Measurements from ENCODE around the gene TMEM106C. TPM values are rescaled to one million over a fixed set of nuclear protein-coding genes. Genes with fewer than 3 reads are reported as not detected.

Gene TMEM106C
- total RNA-seq, 4 donors from 2014 or later, result 24.1 to 92.7 (median 63.5) TPM

DNA sequence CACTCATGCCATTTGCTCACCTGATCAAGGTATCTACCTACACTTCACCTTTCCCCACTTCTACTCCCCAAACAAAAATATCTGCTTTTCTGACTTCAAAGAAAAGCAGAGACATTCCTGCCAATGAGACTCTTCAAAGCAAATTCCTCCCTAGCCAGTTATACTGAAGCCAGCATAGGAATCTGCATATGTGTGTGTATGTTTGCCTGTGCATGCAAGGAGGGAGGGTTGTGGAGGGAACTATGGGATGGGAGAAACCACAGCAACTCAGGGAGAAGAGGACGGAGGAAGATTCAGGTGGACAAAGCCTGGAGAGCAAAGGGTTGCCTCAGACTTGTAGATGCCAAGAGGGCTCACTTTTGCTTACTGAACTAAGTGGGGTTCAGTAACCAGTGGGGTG is 32.2 kb upstream of the TMEM106C start:
- TF ChIP-seq CTCF (IDR thresholded peaks at IDR 0.05), result no peak
- intact Hi-C loops (cut with DNase I), result no loop called here
- Histone ChIP-seq H3K27me3 (peaks cover 0 to 3% (median 0%) of the 10 kb centered on the region in 4 donors), H3K27ac (no peak overlapping the region), H3K4me1 (no peaks in the 10 kb centered on the region), H3K4me3 (no peak overlapping the region), H3K9me3 (no peaks in the 10 kb centered on the region), H3K36me3 (no peaks in the 10 kb centered on the region)
- no peak for DNase-seq
- WGBS, 2 donors, result 60 to 82% methylated on average over 1 of the region's 1 CpG

- no peaks in the 10 kb centered on the region for H3K4me1 ChIP-seq
- no peak for TF ChIP-seq CTCF (IDR thresholded peaks at IDR 0.05)
- TF ChIP-seq POLR2A (IDR thresholded peaks at IDR 0.05), result no peak
- intact Hi-C loops (cut with DNase I), result no loop called here
- H3K27me3 ChIP-seq, result no peaks in the 10 kb centered on the region
- H3K27ac ChIP-seq, result no peak overlapping the region
- no peak overlapping the region for H3K4me3 ChIP-seq
- H3K9me3 ChIP-seq, result no peaks in the 10 kb centered on the region
- DNase-seq, result no peak
- no peaks in the 10 kb centered on the region for H3K36me3 ChIP-seq
- 63 to 64% methylated on average over 7 to 9 of the region's 9 CpGs for WGBS, 2 donors
Measured at GRCh38 chr12:47935184-47935583, 28.2 kb upstream of the TMEM106C start.

DNA sequence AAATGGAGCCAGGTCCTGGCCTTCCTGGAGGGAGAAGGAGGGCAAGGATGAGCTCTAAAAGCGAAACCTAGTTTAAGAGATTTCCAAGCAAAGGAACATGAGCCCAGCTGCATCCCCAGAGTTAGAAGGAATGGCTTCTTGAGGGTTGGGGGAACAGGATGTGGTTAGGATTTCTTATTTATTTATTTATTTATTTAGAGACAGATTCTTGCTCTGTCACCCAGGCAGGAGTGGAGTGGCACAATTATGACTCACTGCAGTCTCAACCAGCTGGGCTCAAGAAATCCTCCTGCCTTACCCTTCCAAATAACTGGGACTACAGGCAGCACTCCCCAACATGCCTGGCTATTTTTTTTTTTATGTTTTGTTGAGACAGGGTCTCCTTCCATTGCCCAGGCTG is 25.3 kb upstream of the TMEM106C start:
- Histone ChIP-seq H3K9me3 (no peaks in the 10 kb centered on the region), H3K36me3 (no peaks in the 10 kb centered on the region), H3K27me3 (peaks cover 0 to 25% (median under 1%) of the 10 kb centered on the region in 4 donors), H3K4me3 (no peak overlapping the region), H3K27ac (no peak overlapping the region), H3K4me1 (peaks cover 0 to 7% (median 0%) of the 10 kb centered on the region in 3 donors)
- intact Hi-C loops (cut with DNase I), result no loop called here
- WGBS, 2 donors, result 100% methylated on average over 1 of the region's 1 CpG
- no peak for DNase-seq
- TF ChIP-seq CTCF (IDR thresholded peaks at IDR 0.05) (no peak), POLR2A (IDR thresholded peaks at IDR 0.05) (no peak)

DNA sequence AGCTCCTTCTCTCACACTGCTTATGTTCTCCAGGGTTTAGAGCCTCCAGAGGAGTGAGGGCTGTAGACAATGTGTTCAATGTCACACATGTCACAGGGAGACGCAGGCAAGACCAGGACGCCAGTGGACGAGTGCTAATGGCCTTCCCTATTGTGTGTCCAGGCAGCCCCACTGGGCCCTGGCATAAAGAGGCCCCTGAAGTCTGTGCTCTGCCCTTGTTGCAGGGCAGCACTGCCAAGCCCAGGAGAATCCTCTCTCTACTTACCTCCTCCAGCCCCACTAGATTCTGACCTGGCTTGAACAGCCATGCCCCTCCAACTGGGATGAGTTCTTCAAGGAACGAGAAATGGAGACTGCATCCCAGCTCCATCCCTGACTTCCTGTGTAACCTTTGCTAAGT is 24.8 kb upstream of the TMEM106C start:
- H3K27ac ChIP-seq, result no peak overlapping the region
- H3K27me3 ChIP-seq, result peaks cover 0 to 30% (median under 1%) of the 10 kb centered on the region in 4 donors
- no peak for DNase-seq
- no peaks in the 10 kb centered on the region for H3K9me3 ChIP-seq
- H3K4me3 ChIP-seq, result no peak overlapping the region
- 80% methylated on average over 1 of the region's 4 CpGs; no CpG with 5 or more reads in 1 of the 2 donors for WGBS, 2 donors
- peaks cover 0 to 7% (median 0%) of the 10 kb centered on the region in 3 donors for H3K4me1 ChIP-seq
- intact Hi-C loops (cut with DNase I), result no loop called here
- H3K36me3 ChIP-seq, result no peaks in the 10 kb centered on the region
- TF ChIP-seq POLR2A (IDR thresholded peaks at IDR 0.05), result no peak
- TF ChIP-seq CTCF (IDR thresholded peaks at IDR 0.05), result no peak

DNA sequence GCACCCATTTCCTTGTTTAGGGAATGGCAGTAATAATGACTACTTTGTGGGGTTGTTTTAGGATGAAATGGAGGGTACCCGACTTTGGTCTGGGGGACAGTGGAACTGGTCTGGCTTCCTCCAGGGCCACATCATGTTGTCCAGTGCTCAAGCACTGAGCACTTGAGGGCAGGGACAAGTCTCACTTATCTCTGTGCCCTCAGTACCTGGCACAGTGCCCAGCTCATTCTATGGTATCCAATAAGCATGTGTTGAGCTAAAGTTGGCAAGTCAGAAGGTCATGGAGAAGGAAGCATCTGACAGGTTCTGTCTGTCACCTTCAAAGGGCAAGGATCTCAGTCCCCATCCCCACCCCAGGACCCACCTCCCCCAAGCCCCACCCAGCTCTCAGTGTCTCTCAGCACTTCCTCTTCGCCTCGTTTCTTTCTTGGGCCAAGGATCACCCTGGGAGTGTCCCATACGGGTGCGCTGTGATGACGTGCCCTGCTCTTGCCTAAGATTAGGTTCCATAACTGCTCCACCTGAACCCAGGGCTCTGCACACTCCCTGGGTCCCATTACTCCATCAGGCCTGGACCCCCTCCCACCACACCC is 24.3 kb upstream of the TMEM106C start:
- no peak for DNase-seq
- H3K4me1 ChIP-seq, result peaks cover 0 to 7% (median 0%) of the 10 kb centered on the region in 3 donors
- WGBS, 2 donors, result 78 to 86% methylated on average over 5 to 6 of the region's 6 CpGs
- intact Hi-C loops (cut with DNase I), result no loop called here
- H3K27me3 ChIP-seq, result peaks cover 0 to 32% (median under 1%) of the 10 kb centered on the region in 4 donors
- H3K9me3 ChIP-seq, result no peaks in the 10 kb centered on the region
- H3K36me3 ChIP-seq, result no peaks in the 10 kb centered on the region
- no peak for TF ChIP-seq POLR2A (IDR thresholded peaks at IDR 0.05)
- TF ChIP-seq CTCF (IDR thresholded peaks at IDR 0.05), result no peak
- H3K4me3 ChIP-seq, result no peak overlapping the region
- H3K27ac ChIP-seq, result no peak overlapping the region
